NCI-H82 (cell line): Measurements from ENCODE around the gene NBPF3.
"Not testable (repeated sequence)": the region's sequence is repeated elsewhere in the genome, so short reads cannot be mapped to it uniquely, and the experiment has no call there.

Experiments used
- DNase-seq: peaks from one replicate; lab custom pipeline; 2025; lab: John Stamatoyannopoulos, UW

NBPF3 gene

GRCh38 chr1:21518774-21519455, 79.0 kb downstream of the NBPF3 start:
- DNase-seq = no peak

GRCh38 chr1:21519486-21520070, 79.6 kb downstream of the NBPF3 start:
- DNase-seq = not testable (repeated sequence)

- peak; percentile 78 for DNase-seq
These were observed 81.2 kb downstream of the NBPF3 start for GRCh38 chr1:21520899-21521716.

- no peak for DNase-seq
These were observed 81.8 kb downstream of the NBPF3 start for GRCh38 chr1:21521717-21522060.

- DNase-seq = peak; percentile 59
These were observed 82.6 kb downstream of the NBPF3 start for GRCh38 chr1:21522525-21523038.

GRCh38 chr1:21523297-21523813, 83.4 kb downstream of the NBPF3 start:
- DNase-seq = no peak

- no peak for DNase-seq
These were observed 84.3 kb downstream of the NBPF3 start for GRCh38 chr1:21524220-21524619.

GRCh38 chr1:21524686-21525339, 84.9 kb downstream of the NBPF3 start:
- DNase-seq = no peak

GRCh38 chr1:21525340-21525717, 85.4 kb downstream of the NBPF3 start:
- no peak for DNase-seq

GRCh38 chr1:21526441-21526840, 86.5 kb downstream of the NBPF3 start:
- no peak for DNase-seq

GRCh38 chr1:21530368-21531016, 90.6 kb downstream of the NBPF3 start:
- no peak for DNase-seq

GRCh38 chr1:21531241-21531640, 91.3 kb downstream of the NBPF3 start:
- DNase-seq = no peak

GRCh38 chr1:21532496-21532895, 92.6 kb downstream of the NBPF3 start:
- no peak for DNase-seq

- DNase-seq = no peak
These were observed 93.1 kb downstream of the NBPF3 start for GRCh38 chr1:21532992-21533534.

GRCh38 chr1:21534146-21534545, 94.2 kb downstream of the NBPF3 start:
- DNase-seq = no peak
